Astrocyte of the hippocampus (primary cell): ENCODE data around the gene TMEM132C.

Experiments used
- DNase-seq: peaks from one replicate; pipeline ENCODE4 v3.0.0; 2011; ENCODE audit warnings: low read depth, low spot score

The TMEM132C gene

DNA sequence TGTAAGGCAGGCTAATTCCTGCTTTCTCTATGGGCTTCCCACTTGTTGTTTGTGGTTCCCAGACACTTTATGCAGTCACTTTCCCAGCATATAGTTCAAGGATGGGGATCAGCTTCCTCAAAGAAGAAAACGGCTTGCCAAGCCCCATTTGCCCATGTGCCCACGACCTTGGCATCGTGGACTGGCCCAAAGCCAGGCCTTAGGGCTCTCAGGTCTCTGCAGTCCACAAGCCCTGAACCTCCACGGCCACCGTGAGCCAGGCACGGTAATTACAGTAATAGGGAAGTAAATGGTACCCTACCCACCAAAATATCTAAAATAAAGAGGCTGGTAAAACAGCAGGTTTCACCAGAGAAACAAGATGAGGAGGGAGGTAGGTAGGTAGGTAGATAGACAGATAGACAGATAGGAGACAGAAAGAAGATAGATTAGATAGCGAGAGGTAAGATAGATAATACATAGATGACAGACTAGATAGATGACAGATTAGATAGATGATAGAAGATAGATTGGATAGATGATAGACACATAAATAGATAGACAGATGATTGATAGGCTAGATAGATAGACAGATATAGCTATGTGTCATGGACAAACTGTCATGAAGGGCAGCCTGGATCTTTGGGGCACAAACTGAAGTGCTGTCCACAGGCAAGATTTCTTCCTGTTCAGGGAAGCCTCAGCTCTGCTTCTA lies 393.7 kb downstream of the TMEM132C start:
- DNase-seq = no peak

DNA sequence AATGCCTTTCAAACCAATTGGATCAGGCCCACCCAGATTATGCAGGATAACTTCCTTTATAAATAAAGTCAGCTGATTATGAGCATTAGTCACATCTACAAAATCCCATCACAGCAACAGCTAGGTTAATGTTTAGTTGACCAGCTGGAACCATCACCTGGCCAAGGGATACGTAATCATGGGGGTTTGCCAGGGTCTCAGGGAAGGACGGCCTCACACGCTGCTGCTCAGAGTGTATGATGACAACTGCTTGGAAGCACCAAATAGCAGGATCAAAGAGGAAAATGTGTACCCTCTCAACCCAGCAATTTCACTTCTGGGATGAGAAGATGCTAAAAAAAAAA lies 394.2 kb downstream of the TMEM132C start:
- no peak for DNase-seq

DNA sequence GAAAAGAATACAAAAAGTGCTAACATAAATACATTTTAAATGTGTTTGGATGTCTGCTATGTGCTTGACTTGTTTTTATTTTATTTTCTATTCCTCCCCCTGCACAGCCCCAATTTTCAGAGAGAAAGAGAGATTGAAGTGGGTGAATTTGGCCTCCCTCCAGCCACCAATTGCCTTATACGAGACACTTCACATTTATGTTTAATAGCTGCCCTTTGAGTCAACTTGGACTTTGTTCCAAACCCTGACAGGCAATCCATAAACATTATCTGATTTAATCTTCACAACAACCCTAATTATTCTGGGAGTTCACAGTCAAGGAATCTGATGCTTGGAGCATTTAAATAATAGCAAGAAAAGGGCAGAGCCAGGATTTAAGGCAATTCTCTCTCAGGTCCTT lies 395.1 kb downstream of the TMEM132C start:
- DNase-seq = no peak

DNA sequence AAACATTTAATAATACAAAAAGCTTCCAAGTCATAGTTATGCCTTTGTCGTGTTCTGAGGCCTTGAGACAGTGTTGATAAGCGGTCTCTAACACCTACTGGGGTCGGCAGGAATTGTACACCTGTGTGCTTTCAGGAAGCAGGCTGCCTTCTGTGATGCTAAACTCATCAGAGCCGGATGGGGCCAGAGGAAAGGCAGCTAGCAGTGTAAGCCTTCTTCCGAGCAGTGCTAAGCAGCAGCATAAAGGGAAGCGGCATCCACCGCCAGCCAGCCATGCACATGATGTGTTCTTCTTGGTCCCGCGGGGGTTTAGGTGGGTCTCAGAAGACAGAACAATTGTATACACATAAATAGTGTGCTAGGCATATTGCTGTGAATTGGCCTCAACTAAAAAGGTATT lies 397.5 kb downstream of the TMEM132C start:
- DNase-seq = no peak

DNA sequence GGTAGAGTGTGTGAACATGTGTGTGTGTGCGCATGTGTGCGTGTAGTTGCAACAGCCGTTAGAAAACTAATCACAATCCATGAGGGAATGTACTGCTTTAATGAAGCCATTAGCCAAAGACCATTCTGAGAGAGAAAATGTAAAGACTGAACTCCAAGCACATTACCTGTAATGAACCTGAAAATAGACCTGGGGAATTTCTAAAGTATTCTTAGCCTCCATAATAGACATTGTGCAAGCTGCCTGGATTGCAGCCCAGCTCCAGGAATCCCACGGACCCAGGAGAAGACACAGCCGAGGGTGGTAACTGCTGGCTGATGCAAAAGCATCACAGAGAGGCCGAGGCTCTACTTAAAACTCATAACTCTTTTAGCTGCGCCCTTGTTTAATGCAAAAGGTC lies 400.2 kb downstream of the TMEM132C start:
- no peak for DNase-seq

DNA sequence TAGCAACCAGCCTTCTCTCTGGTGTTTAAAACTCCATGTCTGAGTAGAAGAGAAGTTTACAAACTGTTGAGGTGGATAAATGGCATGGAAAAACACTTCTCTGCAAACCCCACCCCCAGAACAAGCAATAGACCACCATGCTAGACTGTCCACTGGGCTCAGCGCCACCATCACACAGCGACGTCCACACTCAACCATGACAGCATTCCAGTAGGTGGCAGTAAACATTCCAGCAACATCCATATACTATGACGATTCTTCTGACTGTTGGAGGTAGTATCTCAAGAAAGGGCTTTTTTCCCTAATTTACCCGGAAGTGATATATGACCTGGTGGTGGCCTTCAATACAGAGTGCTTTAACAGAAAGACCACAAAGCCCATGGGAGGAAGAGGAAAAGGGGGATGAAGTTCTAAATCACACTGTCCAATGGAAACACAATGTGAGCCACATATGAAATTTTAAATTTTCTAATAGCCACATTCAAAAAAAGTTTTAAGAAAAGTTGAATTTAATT lies 404.6 kb downstream of the TMEM132C start:
- DNase-seq = no peak

DNA sequence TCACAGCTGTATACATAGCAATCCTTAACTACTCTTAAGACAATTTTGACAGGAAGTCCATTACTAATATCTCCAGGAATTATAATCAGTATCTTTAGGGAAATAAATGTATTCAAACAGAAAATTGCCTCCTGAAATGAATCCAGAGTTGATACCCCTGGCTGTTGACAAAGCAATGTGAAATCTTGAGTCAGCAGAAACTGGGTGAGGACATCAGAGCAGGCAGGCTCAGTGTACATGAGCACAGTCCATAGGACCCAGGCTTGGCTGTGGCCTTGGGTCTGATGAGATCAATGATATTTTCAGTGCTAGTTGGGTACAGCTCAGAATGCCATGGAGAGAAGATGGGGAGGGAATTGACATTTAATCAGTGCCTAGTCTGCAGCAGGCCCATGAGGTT lies 405.5 kb downstream of the TMEM132C start:
- DNase-seq = no peak

DNA sequence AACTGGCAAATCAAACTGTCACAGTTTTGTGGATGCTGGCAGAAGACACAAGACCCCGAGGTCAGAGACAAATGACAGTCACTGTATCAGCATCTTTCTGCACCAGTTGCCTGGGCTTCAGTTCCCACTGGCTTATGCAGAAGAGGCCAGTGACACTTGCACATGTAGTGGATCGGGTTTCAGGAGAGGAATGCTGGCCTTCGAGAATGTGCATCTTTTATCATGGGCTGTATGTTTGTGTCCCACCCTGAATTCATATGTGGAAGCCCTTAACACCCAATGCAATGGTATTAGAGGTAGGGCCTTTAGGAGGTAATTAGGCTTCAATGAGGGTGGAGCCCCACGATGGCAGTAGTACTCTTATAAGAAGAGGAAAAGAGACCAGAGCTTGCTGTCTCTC lies 405.9 kb downstream of the TMEM132C start:
- DNase-seq = no peak

DNA sequence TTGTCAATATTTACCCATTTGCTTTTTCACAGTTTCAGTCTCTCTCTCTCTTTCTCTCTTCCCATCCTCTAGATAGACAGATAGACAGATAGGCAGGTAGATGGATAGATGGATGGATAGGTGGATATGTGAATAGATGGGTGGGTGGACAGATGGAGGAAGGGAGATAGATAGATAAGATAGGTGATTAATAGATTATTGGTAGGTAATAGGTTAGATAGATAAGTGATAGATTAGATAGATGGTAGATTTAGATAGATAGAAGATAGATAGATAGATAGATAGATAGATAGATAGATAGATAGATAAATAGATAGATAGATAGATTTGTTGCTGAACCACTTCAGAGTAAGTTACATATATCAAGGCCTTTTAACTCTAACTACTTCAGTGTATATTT lies 408.6 kb downstream of the TMEM132C start:
- DNase-seq = no peak

DNA sequence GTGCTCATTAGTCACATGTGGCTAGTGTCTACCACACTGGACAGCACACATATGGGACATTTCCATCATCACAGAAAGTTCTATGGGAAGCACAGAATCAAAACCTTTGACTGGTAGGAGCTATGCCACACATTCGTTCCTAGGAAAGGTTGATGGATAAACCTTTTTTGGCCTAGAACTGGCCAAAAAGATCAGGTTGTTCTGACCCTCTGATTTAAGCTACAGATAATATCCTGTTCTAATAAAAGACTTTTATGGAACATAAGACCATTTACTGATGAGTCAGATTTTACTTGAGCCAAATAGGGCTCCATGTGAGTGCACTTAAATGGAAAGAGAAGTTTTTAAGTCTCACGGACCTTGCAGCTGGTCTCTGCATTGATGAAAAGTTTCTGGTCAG lies 413.6 kb downstream of the TMEM132C start:
- no peak for DNase-seq

DNA sequence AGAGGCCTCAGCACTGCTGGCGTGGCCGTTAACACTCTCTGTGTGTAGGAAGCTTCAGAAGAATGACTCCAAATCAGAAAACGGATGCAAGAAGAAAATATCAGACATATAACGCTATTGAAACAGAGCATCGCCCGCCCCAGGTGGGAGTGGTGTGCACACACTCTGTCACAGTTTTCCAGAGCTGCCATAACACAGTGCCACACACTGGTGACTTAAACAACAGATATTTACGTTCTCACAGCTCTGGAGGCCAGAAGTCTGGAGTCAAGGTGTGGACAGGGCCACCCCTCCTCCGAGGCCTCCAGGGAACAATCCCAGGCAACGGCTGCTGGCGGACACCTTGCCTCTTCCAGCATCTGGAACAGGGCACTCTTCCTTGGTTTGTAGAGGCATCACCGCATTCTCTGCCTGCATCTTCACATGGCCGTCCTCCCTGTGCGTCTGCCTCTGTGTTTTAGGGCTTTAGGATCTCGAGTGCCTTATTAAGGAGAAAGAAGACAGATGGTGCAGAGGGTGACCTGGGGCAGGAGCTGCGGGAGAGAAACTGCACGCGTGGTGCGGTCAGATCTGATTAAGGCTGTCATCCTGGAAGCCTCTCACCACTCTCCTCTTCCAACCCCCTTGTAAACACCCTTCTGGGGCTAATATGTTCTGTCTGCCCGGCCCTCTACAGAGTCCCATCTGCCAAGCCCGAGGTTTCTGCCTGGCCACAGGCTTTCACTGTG lies 415.7 kb downstream of the TMEM132C start:
- DNase-seq = no peak

DNA sequence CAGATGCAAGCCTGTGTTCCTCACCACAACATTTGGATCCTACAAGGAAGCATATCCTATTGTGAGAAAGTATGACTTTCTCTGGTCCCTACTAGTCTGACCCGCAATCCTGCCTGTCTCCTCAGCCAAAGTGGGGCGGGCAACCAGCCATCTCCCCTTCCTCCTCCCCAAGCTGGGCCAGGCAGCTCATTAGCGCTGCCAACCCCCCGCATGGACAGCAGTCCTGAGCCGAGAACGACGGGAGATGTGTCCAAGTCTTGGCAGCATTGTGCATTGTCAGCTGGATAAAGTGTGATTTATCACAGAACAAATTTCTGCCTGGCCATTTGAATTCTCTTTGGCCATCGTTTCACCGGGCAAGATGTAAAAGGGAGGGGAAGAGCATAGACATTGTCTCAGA lies 417.4 kb downstream of the TMEM132C start:
- DNase-seq = no peak

DNA sequence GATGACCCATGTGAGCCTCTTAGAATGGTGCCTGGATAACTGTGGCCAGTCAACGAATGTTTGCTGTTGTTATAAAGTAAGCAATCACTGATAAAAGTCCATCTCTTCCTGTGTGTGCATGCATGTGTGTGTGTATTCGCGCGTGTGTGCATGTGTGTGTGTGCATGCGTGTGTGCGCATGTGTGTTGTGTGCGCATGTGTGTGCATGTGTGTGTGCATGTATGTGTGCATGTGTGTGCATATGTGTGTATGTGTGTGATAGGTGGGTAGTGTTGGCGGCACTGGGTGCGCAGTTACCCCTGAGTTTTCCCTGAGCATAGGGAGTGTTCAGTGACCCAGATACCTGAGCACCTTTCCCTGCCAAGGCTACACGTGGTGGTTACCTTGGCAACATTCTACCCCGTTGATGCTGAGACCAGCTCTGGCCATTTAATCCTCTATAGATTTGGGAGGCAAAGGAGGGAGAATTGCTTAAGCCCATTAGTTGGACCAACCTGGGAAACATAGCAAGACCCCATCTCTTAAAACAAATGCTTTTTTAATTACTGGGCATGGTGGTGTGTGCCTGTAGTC lies 419.0 kb downstream of the TMEM132C start:
- no peak for DNase-seq

DNA sequence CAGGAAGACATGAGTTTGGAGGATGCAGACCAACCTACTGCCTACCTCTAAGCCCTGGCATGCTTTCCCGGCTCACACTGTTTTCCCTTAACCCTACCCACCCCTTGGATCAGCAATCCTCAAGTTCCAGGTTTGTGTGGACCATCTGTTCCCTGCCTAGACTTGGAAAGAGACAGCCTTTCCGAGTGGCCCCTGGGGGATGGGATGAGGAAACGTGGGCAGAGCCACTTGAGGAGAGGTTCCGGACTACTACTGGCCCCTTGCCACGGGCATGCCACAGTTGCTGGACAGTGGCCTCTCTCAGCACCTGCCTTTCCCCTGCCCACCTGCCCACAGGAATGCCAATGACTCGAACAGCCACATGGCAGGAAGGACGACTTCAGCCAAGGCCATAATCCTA lies 420.9 kb downstream of the TMEM132C start:
- DNase-seq = no peak

DNA sequence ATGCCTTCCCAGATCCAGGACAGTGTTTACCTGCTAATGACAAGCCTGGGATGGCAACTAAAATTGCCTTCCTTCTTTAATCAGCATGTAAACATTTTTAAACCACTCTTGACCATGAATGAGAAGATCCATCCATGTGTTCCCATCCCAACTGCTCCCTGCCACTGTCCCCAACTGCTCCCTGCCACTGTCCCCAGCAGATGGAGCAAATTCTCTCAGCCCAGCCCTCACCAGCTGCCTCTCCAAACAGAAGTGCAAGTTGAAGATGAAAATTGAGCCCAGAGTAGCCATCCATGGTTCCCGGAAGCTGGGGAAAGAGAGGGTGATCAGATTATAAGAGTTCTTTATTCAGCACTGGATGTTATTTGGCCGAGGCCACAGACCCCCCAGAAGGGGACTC lies 423.7 kb downstream of the TMEM132C start:
- no peak for DNase-seq

DNA sequence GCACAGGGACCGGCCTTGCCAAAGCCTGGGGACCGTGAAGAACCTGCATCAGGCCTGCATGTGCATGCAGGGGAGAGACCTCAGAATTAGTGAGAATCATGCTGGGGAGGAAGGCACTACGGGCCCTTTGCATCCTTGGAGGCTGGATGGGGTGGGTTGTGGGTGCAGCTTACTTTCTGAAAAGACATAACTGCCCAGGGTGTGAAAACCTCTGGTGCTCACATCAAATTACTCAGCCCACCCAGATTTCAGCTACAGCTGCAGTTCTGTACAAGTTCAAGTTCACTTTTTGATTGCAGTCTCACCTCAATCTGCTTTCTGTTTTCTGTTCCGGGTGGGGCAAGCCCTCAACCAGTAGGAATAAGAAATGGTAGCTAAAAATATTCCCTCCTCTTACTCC lies 426.1 kb downstream of the TMEM132C start:
- DNase-seq = no peak

DNA sequence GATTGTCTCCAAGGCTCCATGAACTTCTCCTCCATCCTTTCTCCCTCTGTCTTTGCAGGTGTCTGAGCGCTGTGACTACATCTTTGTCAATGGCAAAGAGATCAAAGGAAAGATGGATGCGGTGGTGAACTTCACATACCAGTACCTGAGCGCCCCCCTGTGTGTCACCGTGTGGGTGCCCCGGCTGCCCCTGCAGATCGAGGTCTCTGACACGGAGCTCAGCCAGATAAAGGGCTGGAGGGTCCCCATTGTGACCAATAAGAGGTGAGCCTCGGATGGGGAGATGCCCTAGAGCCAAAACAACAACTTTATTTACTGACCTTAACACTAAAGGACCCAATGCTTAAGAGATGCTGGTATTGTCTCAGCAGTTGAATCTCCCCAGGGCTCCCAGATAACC lies 426.8 kb downstream of the TMEM132C start:
- DNase-seq = no peak

DNA sequence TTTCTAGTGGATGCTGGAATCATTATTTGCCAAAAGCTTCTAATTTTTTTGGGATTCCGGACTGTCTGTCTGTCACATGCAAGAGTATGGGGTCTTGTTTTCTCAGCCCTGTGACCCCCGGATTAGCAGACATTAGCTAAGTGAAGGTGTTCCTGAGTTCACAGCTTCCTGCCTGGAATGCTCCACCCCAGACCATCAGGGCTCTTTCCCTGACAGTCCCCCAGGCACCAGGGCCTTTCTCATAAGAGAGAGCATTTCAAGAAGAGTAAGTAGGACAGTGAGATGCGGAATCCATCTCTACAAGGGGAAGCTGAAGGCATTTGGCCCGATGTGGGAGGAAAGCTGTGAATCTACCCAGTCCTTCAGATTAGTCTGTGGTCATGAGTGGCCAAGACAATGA lies 427.5 kb downstream of the TMEM132C start:
- no peak for DNase-seq

DNA sequence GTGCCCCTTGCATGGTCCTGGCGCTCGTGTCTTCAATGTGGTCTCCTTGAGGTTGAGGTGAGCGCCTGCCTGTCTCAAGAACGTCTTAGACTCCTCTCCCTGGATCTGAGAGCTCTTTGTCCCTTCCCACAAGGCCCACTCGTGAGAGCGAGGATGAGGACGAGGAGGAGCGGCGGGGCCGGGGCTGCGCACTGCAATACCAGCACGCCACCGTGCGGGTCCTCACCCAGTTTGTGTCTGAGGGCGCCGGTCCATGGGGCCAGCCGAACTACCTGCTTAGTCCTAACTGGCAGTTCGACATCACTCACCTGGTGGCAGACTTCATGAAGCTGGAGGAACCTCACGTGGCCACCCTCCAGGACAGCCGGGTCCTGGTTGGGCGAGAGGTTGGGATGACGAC lies 428.7 kb downstream of the TMEM132C start:
- DNase-seq = no peak

DNA sequence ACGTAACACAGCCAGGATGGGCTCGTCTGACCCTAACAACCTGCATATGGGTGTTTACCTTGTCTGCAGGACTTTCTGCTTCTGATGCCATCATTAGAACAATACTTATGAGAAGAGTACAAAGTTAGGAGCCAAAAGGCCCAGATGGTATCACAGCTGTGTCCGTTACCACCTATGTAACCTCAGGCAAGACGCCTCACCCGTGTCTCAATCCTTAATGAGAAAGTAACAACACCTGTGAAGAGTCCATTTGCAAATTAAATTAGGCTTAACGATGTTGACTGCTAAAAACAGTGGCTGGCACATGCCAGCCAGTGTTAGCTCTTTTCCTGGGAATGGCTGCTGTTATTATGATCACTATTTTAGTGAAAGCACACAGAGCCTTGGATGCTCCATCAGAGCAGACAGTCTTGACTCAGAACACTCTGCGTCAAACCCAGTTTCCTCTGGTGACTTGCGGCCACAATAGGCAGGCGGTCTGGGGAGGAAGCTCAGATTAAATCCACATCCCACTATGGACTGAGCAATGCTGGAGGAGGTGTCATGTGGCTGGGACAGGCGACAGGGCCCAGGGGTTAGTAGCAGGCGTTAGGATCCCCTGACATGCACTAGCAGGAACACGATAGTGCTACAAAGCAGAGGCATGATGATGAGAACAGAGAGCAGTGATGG lies 431.5 kb downstream of the TMEM132C start:
- no peak for DNase-seq

DNA sequence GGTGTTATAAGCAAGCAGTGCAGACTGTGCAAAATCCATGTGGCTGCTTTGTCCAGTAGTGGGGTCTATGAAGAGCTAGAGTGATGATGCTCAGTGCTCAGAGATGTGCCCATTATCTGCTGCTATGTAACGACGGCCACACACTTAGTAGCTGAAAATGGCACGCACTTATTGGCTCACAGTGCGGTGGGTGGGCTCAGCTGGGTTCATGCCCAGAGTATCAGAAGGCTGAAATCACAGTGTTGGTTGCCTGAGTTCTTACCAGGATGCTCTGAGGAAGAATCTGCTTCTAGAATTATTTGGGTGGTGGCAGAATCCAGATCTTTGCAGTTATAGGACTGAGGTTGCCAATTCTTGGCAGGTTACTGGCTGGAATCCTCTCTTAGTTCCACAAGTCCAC lies 432.1 kb downstream of the TMEM132C start:
- DNase-seq = no peak

DNA sequence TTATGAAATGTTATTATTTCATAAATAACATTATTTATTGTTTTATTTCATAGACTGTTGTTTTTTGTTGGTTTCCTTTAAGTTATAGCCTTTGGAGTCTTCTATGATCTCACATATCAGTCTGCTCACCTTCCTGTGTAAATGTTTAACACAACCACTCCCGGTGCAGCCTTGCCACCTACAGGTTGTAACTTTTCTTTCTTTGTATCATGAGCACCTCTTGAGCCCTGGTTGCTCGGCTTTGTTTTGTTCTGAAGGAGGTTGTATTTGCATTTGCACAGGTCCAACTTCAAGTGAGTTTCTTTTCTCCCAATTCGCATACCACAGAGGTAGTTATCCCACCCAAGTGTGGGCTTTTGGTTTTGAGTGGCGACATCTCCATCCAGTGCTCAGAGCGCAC lies 435.4 kb downstream of the TMEM132C start:
- no peak for DNase-seq

DNA sequence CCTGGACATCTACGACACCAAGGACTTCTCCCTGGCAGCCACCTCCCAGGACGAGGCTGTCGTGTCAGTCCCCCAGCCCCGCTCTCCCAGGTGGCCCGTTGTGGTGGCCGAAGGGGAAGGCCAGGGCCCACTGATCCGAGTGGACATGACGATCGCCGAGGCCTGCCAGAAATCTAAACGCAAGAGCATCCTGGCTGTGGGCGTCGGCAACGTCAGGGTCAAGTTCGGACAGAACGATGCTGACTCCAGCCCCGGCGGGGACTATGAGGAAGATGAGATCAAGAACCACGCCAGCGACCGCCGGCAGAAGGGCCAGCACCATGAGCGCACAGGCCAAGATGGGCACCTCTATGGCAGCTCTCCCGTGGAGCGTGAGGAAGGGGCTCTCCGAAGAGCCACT lies 438.2 kb downstream of the TMEM132C start:
- no peak for DNase-seq
